Stimulated activated CD8-positive, alpha-beta memory T cell treated with anti-CD3 and anti-CD28 coated beads, Interleukin-12 subunit alpha, Interleukin-12 subunit beta, amount 100 ng/mL, for 24 hours (primary cell): ENCODE measurements around the gene NUP210L.

Experiments used
- DNase-seq: peaks from one replicate; pipeline ENCODE4 v3.0.0-alpha.2; 2020; ENCODE audit errors: extremely low read depth

Gene NUP210L

GRCh38 chr1:153963850-153964331 lies 191.0 kb downstream of the NUP210L start:
- DNase-seq: no peak

GRCh38 chr1:153963030-153963849 lies 191.6 kb downstream of the NUP210L start, which contains the start of gene SLC39A1:
SLC39A1 (minus strand) TSS chr1:153963537; CDS start chr1:153962715, 822 bp downstream.
- DNase-seq: peak; percentile 94

DNA sequence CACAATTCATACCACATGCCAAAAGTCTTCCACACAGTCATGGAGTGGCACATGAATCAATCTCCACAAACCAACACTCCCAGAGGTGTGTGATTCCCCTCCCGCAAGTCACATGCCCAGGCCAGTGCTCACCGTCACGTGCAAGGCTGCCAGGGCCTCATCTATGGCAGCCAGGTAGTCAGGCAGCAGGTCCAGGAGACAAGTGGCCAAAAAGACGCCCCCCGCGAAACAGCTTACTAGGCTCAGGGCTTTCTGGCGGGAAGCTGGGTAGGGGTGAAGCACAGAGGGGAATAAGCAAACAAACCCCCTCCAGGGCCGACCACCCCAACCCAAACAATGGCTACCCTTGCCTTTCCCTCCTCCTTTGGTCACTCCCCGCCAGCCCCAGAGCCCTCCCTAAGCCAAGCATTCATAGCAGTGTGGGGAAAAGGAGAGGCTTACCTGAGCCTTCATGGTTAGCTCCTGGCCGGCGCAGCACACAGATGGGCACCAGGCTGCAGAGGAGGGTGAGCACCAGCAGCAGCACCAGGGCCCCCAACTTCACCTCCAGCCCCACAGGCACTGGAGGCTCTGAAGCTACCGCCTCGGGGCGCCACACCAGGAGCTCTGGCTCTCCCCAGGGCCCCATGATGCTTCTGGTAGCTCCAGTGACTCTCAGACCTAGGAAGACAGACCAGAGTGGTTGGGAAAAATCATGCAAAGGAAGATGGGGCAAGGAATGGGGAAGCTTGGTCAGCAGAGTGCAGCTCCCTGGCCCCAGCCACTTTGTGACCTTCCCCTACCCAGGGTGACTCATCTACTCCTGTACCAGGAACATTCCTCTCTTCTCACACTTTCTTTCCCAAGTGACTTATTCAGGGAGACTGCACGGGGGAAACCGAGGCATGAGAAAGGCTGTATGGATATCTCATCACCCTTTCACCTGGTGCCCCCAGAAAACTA lies 192.5 kb downstream of the NUP210L start:
- no peak for DNase-seq

DNA sequence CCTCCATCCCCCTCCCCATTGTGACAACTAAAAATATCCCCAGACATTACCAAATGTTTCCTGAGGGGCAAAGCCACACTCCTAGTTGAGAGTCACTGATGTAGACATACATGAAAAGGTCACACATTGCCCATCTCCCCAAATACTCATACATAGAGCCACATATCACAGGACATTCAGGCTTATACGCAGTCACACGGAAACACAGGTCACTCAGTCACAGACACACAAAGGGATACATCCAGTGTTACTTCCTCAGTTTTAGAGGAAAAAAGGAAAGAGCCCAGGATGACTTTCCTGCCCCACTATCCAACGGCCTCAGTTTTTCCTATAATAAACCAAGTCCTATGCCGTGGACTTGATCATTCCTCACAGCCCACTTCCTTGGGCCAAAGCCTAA lies 193.5 kb downstream of the NUP210L start:
- DNase-seq: no peak

DNA sequence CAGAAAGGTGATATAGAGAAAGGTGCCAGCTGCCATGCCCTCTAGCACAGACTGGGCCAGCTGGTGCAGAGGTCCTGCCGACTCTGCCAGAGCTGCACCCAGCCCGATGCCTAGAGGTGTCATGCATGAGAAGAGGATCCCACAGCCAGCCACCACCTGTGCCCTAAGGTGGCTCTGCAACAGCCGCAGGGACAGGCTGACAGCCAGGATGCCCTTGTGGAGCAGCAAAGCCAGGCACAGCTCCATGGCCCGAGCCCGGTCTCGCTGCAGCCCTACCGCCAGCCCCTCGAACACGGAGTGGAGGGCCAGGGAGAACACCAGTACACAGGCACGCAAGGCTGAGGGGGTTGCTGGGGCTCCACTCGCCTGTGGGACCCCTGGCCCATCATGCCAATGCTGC lies 194.7 kb downstream of the NUP210L start:
- DNase-seq: no peak

GRCh38 chr1:153959454-153959853 lies 195.4 kb downstream of the NUP210L start:
- no peak for DNase-seq

GRCh38 chr1:153958961-153959260 lies 196.0 kb downstream of the NUP210L start:
- no peak for DNase-seq

DNA sequence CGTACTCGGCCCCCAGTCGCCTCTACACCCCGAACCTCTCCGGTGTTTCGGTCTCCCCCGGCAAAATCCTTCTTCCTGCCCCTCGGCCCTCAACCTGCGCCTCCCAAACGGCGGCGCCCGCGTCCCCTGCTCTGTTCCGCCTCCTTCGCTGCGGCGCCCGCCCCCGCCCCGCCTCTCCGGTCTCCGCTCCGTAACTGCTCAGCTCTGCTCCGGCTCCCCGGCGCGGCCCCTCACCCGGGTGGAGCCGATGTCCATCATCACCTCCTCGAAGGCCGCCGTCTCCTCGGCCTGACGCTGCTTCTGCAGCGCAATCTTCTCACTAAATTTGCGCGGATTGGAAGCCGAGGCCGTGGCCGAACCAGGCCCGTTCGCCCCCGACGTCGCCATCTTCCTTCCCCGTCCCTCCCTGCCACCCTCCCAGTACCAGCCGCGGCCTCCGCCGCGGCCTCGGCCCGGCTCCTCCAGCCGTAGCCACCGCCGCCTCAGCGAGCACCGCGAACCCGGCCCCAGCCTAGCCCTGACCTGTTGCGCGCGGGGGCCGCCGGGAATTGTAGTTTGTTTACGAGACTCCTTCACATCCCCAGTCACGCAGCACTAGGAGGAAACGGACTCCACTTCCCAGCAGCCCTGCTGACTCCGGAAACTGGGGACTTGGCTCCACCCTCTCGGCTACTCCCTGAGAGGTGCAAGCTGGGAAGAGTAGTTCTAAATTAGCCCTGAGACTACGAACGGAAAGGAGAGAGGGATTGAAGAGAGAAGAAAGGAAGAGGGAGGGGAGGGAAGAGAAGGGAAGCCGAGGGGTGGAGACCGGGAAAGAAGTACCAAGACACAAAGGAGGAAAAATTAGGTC lies 196.5 kb downstream of the NUP210L start, which contains the start of gene CRTC2:
TSS of gene CRTC2 (minus strand) at position 502 of the 850 bp plus-strand sequence. CDS start at position 387, 115 bp downstream.
- DNase-seq: peak; percentile 94

DNA sequence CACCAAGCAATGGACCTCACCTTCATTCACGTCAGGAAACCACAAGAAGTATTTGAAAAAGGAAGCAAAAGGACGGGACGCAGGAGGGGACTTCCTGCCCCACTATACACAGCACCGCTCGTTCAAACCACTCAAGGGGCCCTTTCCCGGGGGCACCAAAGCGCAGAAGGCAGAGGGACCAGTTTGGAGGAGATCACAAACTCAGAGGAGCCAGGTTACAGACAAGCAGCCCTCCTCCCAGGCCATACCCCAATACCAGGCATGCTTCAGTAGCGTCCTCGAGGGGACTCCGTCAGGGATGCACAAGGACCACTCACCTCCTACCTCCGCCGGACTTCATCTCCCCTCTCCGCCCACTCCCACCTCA lies 197.1 kb downstream of the NUP210L start:
- DNase-seq: no peak

DNA sequence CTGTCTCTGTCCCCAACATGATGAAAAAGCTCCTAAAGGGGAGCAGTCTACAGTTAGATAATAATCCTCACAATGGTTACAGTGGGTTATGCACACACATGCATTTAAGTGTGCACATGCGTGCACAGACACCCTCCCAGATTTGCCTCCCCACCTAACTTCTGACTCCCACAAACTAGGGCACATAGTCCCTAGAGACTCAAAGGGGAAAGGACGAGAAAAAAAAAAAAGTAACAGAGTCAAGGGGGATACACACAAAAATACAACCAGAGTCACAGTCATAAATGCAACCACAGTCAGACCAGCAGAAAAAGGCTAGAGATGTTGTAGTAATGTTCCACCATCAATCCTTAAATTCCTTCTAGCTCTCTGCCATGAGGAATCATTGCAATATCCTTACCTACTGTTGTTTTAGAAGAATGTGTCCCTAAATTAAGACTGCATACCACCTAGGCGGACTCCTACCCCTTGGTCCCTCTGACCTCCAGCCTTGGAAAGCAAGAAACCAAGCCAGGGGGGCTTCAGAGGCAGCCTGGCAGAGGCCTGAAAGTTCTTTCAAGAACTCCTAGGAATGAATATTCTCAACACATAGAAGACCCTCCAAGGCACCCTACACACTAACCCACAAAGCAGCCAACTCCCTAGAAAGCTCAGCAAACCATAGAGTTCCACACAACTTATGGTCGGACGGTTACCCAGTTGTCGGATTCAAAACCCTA lies 197.7 kb downstream of the NUP210L start:
- no peak for DNase-seq

DNA sequence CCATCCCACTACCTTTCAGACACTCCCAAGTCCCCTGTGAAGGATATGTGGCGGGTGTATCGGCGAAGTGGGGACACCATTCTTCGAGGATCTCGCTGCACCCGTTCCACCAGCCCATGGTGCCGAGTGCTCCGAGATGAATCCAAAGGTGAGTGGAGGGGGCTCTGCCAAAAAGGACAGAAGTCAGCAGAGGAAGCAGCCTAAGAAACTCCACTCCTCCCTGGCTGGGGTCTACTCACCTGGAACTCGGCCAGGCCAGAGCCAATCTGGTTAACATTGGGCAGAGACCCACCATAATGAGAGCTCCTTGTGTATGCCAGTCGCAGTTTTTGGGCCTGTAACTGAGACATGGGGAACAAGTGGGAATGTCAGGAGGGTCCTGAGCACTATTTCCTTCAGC lies 200.0 kb downstream of the NUP210L start:
- no peak for DNase-seq

GRCh38 chr1:153953859-153954365 lies 201.0 kb downstream of the NUP210L start:
- no peak for DNase-seq

GRCh38 chr1:153951801-153952200 lies 203.1 kb downstream of the NUP210L start:
- DNase-seq: no peak

DNA sequence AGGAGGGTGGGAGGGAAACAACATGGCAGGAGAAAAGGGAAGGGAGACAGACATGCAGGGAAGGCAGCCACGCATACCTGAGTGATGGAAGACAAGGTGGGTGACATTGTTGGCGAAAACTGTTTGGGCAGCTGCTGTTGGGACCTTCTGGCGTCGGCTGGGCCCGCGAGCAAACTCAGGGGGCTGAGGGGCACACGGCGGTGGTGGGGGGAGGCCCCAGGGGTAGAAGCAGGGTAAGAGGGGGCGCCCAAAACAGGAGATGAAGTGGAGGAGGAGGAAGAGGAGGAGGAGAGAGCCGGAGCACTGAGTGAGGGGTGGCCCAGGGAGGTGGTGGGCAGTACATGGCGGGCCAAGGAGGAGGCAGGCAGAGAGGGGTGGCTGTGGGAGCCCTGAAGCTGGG lies 203.7 kb downstream of the NUP210L start:
- no peak for DNase-seq

DNA sequence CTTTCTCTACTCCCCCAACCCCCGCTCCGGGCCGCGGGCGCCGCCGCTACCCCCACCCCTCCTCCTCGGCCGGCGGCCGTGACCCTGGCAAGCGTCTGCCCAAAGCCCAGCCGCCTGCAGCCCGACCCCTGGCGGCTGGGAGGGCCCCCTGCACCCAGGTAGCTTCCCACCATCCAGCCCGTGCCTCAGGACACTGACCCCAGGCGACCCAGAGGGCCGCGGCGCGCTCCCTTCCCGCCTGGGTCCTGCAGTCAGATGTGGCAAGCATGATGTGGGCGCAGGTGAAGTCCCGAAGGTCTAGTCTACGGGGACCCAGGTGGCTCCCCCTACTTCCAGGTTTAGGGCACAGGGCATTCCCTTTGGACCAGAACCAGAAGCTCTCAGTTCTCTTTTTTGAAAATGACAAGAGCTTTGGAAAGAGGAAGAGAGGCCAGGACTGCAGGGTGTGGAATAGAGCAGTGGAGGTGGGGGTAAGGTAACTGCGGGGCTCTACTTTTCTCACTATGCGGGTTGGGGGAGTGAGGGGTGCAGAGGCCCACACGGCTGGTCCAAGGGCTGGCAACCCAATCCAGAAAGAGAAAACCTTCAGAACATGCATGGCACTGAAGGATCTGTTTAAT lies 208.1 kb downstream of the NUP210L start, which contains the start of gene DENND4B:
TSS of gene DENND4B (minus strand) at position 97 of the 620 bp plus-strand sequence. CDS start 2,344 bp downstream, outside the sequence.
- no peak for DNase-seq

DNA sequence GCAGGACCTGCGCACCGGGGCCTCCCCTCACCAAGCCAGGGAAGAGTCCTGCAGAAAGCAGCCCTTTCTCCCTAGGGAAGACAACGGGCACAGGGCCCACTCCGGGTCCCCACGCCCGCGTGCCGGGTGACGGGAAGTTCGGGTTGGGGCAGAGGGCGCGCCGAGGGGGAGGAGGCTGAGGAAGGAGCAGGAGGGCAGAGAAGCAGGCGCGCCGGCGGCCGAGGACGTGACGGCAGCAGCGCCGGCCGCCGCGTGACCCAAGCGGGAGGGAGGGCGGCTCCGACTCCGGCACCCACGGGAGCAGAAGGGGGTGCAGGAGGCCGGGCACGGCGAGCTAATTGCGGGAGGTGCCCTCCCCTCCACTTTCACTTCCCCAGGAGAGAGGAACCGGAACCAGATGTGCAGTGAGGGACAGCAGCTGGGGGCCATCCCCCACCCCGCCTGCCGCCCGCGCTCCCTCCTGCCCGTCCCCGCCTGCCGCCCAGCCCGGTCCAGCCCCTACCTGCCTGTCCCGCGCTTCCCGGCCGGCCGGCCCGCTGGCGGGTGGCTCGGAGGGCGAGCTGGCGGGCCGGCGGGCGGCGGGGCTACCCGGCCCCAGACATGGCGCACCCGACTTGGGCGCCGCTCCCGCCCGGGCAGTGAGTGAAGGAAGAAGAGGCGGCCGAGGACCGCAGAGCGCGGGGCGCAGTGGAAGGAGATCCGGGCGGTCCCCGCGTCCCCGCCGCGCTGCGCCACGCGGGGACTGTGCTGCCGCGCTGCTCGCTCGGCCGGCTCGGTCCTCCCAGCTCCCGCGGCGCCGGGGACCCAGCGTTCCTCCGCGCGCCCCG lies 208.9 kb downstream of the NUP210L start:
- no peak for DNase-seq

DNA sequence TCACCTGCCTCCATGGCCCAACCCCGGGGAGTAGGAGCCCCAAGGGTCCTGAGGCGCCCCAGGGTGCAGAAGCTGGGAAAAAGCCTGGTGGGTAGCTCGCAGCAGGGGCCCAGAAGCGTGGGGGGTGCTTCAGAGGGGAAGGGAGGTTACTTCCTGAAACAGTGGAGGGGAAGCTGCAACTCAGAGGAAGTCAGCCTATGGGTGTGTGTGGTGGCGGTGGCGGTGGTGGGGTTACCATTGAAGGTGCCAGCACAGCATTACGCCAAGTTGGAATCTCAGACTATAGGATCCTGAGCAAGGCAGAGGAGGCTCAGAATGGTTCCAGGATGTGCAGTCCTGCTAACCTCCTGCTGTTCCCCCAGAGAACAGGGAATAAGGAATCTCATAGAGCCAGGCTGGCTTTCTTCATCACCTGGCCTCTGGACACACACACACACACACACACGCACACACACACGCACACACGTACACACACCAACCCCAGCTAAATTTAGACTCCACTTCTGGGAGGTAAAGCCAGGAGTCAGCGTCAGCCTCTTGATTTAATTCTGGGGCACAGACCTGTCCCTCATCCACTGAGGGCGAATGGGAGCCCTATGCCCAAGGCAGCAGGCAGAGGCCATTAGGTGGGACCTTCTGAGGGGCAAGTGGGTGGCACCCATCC lies 209.6 kb downstream of the NUP210L start:
- DNase-seq: no peak

DNA sequence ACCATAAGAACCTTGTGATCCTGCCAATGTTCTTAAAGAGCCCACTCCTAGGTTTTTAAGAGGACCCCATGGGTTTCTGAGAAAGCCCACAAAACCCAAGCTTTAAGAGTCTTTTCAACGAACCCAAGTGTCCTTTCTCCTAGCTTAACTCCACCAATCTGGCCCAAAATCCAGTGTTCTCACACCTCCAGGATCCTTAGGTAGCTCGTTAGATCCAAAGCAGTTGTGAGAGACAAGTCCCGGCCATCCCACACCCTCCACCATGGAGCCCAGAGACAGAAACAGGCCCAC lies 210.1 kb downstream of the NUP210L start:
- DNase-seq: no peak
